Measurements from ENCODE around the gene BICDL1.

Gene BICDL1

GRCh38 chr12:120103044-120103338 lies 114.0 kb downstream of the BICDL1 start:
- DNase-seq = no peak

- DNase-seq = no peak
Observed at GRCh38 chr12:120103371-120103770, 114.3 kb downstream of the BICDL1 start.

GRCh38 chr12:120106151-120106550 lies 117.1 kb downstream of the BICDL1 start:
- no peak for DNase-seq

- DNase-seq = no peak
Observed at GRCh38 chr12:120109570-120110267, 120.7 kb downstream of the BICDL1 start.

- DNase-seq = peak; percentile 67
Observed at GRCh38 chr12:120110550-120111501, 121.8 kb downstream of the BICDL1 start.

GRCh38 chr12:120115066-120115465 lies 126.0 kb downstream of the BICDL1 start:
- DNase-seq = no peak

GRCh38 chr12:120115692-120116440 lies 126.8 kb downstream of the BICDL1 start:
- DNase-seq = no peak

- DNase-seq = no peak
Observed at GRCh38 chr12:120116441-120116791, 127.4 kb downstream of the BICDL1 start, which contains the start of gene RAB35. TSS of gene RAB35 (minus strand) at chr12:120116753. CDS start at chr12:120116650, 103 bp downstream.

GRCh38 chr12:120116792-120117651 lies 128.0 kb downstream of the BICDL1 start:
- peak; percentile 98 for DNase-seq

GRCh38 chr12:120117961-120118320 lies 128.9 kb downstream of the BICDL1 start:
- no peak for DNase-seq

GRCh38 chr12:120118321-120119061 lies 129.5 kb downstream of the BICDL1 start:
- no peak for DNase-seq

- no peak for DNase-seq
Observed at GRCh38 chr12:120119271-120119973, 130.4 kb downstream of the BICDL1 start.

- DNase-seq = no peak
Observed at GRCh38 chr12:120121343-120121742, 132.3 kb downstream of the BICDL1 start.

- DNase-seq = no peak
Observed at GRCh38 chr12:120121766-120122293, 132.8 kb downstream of the BICDL1 start.

- no peak for DNase-seq
Observed at GRCh38 chr12:120125029-120125428, 136.0 kb downstream of the BICDL1 start.

GRCh38 chr12:120125792-120126634 lies 137.0 kb downstream of the BICDL1 start:
- DNase-seq = no peak

GRCh38 chr12:120126635-120127005 lies 137.6 kb downstream of the BICDL1 start:
- DNase-seq = no peak

- no peak for DNase-seq
Observed at GRCh38 chr12:120130011-120130410, 141.0 kb downstream of the BICDL1 start.

GRCh38 chr12:120131116-120131515 lies 142.1 kb downstream of the BICDL1 start:
- no peak for DNase-seq
